Stimulated activated CD4-positive, alpha-beta T cell treated with anti-CD3 and anti-CD28 coated beads, Interleukin-2, amount 100 ng/mL, for 4 hours (primary cell): ENCODE data around the gene CCL22.
"Not testable (repeated sequence)": the region's sequence is repeated elsewhere in the genome, so short reads cannot be mapped to it uniquely, and the experiment has no call there.

Source experiments
- DNase-seq: peaks from one replicate; pipeline ENCODE4 v3.0.0-alpha.2; 2020; ENCODE audit warnings: low read depth

Gene CCL22

DNA sequence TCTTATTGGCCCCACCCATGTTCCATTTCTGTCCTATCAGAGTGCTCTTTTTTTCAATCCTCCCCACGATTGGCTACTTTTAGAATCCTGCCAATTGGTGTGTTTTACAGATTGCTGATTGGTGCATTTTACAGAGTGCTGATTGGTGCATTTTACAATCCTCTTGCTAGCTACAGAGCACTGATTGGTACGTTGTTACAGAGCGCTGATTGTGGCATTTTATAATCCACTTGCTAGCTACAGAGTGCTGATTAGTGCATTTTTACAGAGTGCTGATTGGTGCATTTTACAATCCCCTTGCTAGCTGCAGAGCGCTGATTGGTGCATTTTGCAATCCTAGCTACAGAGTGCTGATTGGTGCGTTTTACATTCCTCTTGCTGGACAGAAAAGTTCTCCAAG lies 36.4 kb downstream of the CCL22 start:
- no peak for DNase-seq

DNA sequence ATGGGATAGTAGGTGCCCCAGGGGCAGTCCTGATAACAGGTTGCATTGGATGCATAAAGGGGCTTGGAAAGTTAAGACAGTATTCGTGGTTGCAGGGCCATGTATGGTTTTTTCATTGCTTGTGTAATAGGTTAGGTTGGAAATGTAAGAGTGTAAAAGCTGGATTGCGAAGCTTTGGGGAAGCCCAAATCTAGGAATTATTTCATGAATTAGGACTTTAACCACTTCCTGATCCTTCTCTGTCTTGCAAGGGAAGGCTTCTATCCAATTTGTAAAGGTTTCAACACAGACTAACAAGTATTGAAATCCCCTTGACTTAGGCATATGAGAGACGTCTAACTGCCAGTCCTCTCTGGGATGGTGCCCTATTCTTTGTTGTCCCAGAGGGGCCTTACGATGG lies 38.2 kb downstream of the CCL22 start:
- no peak for DNase-seq

DNA sequence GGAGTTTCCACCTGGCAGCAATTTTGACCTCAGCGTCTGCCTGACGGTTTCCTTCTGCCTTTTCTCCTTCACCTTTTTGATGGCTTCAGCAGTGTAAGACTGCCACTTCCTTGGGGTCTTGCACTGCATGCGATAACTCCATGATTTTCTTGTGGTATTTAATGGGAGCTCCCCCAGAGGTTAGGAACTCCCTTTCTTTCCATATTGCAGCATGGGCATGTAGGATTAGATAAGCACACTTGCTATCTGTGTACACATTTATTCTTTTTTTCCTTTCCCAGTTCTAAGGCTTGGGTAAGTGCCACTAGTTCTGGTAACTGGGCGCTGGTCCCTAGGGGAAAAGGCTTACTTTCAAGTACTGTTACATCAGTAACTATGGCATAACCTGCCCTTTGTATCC lies 38.9 kb downstream of the CCL22 start:
- not testable (repeated sequence) for DNase-seq

DNA sequence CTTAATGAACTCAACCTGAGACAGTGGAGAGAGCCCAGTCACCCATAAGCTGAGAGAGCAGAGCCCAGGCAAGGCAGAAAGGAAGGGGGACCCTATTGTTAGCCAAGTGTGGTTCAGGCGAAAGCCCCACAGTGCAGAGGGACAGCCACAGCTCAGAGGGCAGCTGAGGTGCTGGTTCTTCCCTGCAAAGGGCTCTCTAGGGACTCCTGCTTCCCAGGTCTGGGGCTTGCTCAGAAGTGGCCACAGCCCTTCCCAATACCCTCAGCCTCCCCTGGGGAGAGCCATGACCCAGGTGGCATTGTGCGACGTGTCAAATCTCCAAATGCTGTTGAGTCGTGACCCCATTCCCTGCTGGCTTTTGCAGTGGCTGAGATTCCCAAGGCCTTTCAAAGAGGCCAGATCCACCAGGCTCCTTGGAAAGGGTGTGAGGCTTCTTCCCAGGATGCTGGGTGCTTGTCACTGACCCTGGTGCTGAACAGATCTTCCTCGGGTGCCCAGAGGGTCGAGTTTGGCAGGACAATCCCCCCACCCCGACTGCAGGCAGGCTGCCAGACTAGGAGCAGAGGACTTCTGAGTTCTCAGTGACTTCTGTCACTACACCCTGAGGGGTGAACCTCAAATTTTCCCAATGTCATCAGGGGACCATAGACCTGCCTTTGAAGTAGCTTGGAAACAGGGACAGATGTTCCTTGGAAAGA lies 43.5 kb downstream of the CCL22 start:
- no peak for DNase-seq

DNA sequence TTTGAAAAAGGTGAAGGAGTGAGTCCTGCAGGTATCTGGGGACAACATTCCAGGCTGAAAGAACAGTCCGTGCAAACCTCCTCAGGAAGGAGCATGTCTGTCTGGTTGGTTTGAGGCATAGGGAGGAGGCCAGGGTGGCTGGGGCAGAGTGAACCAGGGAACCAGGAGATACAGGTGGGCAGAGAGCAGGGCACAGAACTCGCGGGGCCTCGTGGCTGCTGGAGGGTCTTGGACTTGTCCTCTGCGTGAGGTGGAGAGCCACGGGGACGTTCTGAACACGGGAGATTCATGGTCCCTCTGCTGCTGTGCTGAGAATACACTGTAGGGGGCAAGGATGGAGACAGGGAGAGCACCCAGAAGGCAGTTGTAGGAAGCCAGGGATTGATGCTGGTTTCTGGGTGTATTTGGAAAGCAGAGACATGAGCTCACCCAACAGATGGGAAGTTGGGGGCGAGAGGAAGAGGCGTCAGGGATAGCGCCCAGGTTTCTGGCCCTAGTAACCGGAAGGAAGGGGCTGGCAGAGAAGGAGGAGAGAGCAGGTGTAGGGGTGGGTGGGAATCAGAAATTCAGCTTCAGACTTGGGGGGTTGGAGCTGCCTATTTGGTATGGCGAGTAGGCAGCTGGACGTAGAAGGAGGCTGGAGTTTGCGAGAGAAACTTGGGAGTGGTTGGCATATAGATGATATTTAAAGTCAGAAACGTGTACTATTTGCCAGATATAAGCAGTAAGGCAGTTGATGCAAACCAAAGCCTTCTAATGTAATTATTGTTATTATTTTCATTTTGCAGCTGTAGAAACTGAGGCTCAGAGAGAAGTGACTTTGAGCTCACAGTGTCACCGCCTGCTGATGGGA lies 45.6 kb downstream of the CCL22 start, which contains the start of gene CCL17:
Gene CCL17 (plus strand): TSS at position 803 of the 853 bp plus-strand sequence. CDS start 9,166 bp downstream, outside the sequence.
- no peak for DNase-seq

DNA sequence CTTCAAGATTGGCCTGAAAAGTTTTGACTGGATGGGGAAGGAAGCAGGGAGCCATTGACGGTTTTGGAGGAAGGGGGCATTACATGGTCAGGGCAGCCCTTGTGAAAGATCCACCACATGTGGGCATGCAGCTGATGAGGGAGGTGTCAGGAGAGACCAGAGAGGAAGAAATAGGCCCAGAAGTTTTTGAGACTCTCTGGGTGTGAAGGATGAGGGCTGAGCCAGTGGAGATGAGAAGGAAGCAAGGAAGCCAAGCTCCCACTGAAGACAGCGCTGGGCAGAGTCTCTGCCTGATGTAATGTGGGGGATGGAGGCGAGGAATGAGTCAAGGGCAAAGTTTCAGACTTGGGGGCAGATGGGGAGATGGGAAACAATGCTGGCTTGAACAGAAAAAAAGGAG lies 46.5 kb downstream of the CCL22 start:
- no peak for DNase-seq

DNA sequence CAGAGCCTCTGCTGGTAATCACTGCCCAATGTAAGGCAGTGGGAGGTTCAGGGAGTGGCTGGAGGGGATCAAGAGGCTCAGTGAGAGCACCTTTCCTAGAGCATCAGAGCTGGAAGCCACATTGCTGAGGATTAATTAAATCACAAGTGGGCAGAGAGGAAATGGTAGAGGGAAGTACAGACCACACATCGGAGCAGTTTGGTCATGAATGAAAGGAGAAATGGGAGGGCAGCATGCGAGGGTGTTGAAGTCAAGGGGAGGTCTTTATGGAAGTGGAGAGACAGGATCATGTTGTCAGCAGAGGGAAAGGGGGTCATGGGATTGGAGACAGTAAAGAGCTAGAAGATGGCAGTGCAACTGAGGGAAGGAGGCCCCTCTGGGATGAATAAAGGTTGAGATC lies 48.3 kb downstream of the CCL22 start:
- DNase-seq, result no peak

DNA sequence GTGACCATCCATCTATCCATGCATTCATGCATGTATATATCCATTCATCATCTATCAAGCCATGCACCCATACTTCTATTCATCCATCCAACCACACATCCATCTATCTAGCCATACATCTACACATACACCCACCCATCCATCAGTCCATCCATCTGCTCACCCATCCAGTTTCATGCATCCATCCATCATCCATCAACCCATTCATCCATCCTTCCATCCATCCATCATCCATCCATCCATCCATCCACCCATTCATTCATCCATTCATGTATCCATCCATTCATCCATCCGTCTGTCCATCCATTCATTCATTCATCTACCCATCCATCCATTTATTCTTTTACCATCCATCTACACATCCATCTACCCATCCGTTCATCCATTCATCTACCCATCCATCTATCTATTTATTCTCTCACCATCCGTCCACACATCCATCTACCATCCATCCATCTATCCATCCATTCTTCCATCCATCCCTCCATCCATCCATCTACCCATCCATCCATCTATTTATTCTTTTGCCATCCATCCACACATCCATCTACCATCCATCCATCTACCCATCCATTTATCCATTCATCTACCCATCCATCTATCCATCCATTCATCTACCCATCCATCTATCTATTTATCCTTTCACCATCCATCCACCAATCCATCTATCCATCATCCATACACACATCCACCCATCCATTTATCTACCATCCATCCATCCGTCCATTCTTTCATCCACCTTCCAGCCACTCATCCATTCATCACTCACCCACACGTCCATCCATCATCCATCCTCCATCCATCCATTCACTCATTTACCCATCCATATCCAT lies 49.2 kb downstream of the CCL22 start:
- no peak for DNase-seq

DNA sequence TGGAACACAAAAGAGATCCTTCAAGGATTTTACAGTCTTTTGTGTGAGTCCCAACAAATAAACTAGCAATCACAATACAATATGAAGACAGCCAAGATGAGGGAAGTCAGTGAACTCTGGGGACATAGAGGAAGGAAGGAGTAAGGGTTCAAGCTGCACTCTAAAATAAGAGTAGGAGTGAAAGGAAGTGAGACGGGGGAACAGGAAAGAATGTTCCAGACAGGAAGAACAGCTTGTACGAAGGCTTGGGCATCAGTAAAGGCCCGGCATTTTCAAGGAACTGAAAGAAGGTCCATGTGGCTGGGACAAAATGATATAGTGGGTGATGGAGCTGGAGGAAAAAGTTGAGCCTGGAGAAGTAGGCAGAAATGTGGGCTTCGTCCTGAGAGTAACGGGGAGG lies 50.5 kb downstream of the CCL22 start:
- DNase-seq, result no peak

DNA sequence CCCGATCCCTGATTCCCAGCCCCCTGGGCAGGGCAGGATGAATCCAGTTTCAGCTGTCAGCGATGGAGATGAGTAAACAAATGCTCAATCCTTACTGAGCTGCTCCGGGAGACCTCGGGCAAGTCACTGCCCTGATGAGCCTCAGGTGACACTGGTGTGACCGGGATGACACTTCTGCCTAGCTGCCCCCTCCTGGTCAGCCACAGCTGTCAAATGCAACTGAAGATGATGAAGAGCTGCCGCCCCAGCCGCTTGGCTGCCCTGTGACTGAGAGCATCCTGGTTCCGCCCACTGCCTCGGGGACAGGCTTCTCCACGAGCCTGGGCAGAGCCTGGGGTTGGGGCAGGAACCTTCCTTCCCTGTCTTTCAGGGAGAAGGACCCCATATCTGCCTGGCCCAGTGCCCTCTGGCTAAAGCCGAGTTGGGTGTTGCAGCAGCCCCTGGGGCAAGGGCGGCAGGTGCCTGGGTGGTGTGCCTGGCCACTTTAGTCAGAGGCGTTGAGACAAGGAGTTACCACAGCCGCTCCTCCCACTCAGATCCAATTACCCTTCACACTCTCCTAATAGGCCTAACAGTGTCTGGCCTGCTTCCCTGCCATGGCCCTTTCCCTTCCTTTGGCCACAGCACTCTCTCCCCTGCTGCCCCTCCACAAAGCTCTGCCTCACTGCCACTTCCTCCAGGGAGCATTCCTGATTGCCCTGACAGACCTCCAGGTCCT lies 51.4 kb downstream of the CCL22 start:
- DNase-seq, result no peak

DNA sequence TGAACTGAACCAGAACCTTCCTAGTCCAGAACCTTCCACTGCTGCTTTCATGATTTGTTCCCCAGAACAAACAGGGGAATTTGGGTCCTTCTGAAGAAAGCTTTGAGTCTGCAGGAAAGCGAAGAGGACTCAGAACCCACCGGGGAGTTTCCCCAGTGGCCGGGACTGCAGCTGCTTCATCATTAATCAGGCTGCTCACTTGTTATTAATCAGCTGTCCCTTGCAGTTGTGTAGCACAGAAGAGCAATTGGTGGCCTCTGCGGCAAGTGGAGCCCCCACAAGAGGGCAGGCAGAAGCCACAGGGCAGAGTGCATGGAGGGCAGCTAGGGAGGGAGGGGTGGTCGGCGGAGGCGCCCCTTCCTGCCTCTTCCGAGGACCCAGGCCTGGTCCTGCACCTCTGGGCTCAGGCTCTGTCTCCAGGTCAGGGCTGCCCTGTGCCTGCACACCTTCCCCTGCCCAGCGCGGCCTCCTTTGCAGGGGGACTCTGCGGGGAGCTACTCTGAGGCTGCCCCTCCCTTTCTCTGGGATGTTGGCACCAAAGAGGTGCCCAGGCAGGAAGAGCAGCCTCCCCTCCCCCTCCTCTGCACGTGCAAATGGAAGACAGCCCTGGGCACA lies 52.9 kb downstream of the CCL22 start:
- DNase-seq, result no peak

DNA sequence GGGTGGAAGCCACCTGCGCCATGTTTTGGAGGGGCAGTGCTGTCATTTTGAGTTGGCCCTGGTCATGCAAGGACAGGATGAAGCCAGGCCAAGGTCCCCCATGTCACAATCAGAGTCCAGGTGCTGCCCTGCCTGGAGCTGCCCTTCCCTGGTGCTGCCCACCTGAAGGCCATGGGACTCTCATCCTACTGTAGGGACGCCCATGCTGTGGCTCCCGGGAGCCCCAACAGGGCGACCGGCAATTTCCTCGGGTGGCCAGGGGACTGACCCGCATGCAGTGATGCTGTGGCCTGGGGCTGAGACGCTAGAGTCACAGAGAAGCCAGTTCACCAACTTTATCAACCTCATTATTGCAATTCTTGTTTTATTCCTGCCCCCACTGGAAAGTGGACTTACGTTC lies 54.0 kb downstream of the CCL22 start:
- no peak for DNase-seq

DNA sequence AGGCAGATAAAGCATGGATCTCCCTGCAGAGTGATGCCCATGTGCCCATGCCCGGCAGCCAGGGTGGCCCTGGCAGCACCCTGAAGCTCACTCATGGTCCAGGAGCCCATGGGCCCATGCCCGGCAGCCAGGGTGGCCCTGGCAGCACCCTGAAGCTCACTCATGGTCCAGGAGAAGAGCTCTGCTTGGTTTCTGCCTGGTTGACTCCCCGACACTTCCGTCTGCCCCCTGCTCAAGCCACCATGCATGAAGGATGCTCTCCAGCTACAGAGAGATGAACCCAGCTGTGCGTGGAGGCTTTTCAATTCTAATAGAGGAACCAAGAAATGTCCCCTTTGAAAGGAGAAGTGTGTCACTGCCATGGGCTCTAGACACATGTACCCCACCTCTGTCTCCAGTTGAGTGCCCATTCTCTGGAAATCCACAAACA lies 54.7 kb downstream of the CCL22 start:
- DNase-seq, result no peak

DNA sequence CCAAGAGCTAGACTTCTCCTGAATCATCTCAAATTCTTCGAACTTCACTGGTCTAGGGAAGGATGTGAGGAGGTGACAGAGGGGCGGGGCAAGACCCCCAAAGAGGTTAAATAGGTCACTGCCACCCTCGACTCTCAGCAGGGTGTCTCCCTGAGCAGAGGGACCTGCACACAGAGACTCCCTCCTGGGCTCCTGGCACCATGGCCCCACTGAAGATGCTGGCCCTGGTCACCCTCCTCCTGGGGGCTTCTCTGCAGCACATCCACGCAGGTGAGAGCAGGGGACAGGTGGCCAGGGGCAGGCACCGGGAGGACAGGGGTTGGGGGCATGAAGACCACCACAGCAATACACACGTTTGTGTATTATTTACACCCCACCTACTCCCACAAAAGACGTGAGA lies 55.1 kb downstream of the CCL22 start:
- no peak for DNase-seq
